Spleen (tissue), 7 donors: ENCODE measurements around the gene LOX.

Experiments used
- CTCF ChIP-seq, 11 experiments: fragments of 200-600 bp in 7 of 11; fragments of 450-650 bp in 4 of 11; sonication (generic) in 4 of 11; IDR thresholded peaks in 8 of 11; conservative IDR thresholded peaks in 3 of 11; 1 replicate in 7 of 11; 2 replicates in 4 of 11; pipeline versions ENCODE4 v1.4.0 to v1.8.0; 2016 to 2021; ENCODE audit warnings: antibody characterized with exemption in 11 of 11, inconsistent platforms in 4 of 11, mild to moderate bottlenecking in 1 of 11
- POLR2A ChIP-seq, 3 donors: fragments of 450-650 bp; IDR thresholded peaks; one replicate each; pipeline ENCODE4 v1.5.1; 2017; ENCODE audit warnings: antibody characterized with exemption in 3 of 3, mild to moderate bottlenecking in 1 of 3
- POLR2AphosphoS5 ChIP-seq, 3 donors: sonication (generic); formaldehyde crosslinking; IDR thresholded peaks; one replicate each; pipeline ENCODE4 v1.5.1; 2017; ENCODE audit warnings: antibody characterized with exemption in 3 of 3
- donor health status: DM: no; HTN: no; CAD: no; lungs with moderate emphysema.
- donor health status: DM: no; HTN: no; CAD: no.
- donor health status: DM: no; HTN: no; CAD: no.

- TF ChIP-seq CTCF (IDR thresholded peaks at IDR 0.05 in 8 of 11, conservative IDR thresholded peaks at IDR 0.05 in 3 of 11), result no peak
- TF ChIP-seq POLR2A (IDR thresholded peaks at IDR 0.05), result no peak
- TF ChIP-seq POLR2AphosphoS5 (IDR thresholded peaks at IDR 0.05), result no peak
These were observed 7.0 kb upstream of the LOX start for GRCh38 chr5:122085041-122085440.
